ENCODE data around the gene RAET1E. TPM values are rescaled to one million over a fixed set of nuclear protein-coding genes. Genes with fewer than 3 reads are reported as not detected.

Gene RAET1E
- total and polyA plus RNA-seq, 7 donors = 0.15 to 0.33 TPM; not detected in 5

DNA sequence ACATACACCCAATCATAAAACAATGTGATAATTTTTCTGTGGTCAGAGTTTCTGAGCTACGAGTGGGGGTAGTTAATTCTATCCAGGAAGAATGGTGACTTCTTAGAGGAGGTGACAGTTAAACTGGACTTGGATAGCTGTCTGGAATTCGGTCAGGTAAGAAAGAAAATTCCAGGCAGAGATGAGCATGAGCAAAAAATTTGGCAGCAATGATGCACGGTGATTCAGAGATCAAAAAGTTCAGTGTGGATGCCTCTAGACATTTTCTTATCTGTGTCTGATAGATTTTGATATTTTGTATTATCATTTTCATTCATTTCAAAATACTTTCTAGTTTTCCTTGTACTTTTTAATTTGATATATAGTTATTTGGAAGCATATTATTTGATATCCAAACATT is 12.0 kb downstream of the RAET1E start:
- no peak overlapping the region for H3K4me3 ChIP-seq
- intact Hi-C loops (cut with DNase I) = no loop called here
- DNase-seq = no peak
- WGBS, 2 donors = 87% methylated on average over 3 of the region's 3 CpGs
- no peaks in the 10 kb centered on the region for H3K27me3 ChIP-seq
- no peaks in the 10 kb centered on the region for H3K9me3 ChIP-seq
- no peak for TF ChIP-seq EP300 (IDR thresholded peaks at IDR 0.05)
- no peak for TF ChIP-seq POLR2A (IDR thresholded peaks at IDR 0.05)
- TF ChIP-seq POLR2AphosphoS5 (IDR thresholded peaks at IDR 0.05) = no peak
- no peaks in the 10 kb centered on the region for H3K36me3 ChIP-seq
- H3K4me1 ChIP-seq = peaks cover 0 to 5% (median 2%) of the 10 kb centered on the region in 4 donors
- H3K27ac ChIP-seq = no peak overlapping the region

DNA sequence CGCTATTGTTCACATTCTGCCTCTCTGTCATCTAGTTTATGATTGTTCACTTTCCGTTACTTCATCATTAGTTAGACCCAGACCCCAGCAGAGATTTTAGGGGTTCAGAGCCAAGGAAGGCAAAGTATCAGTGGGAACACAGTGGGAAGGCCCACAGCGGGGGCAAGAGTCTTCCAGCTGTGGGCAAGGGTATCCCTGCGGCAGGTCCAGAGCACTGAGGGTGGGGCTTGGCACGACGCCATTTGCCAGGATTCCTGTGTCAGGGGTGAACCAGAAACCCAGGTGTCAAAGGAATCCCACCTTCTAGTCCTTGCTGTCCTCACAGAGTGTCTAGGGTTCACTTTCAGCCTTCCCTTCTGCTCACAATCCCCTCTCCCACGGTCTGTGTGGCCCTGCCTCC is 13.3 kb downstream of the RAET1E start:
- intact Hi-C loops (cut with DNase I) = no loop called here
- TF ChIP-seq, protein P1, sequence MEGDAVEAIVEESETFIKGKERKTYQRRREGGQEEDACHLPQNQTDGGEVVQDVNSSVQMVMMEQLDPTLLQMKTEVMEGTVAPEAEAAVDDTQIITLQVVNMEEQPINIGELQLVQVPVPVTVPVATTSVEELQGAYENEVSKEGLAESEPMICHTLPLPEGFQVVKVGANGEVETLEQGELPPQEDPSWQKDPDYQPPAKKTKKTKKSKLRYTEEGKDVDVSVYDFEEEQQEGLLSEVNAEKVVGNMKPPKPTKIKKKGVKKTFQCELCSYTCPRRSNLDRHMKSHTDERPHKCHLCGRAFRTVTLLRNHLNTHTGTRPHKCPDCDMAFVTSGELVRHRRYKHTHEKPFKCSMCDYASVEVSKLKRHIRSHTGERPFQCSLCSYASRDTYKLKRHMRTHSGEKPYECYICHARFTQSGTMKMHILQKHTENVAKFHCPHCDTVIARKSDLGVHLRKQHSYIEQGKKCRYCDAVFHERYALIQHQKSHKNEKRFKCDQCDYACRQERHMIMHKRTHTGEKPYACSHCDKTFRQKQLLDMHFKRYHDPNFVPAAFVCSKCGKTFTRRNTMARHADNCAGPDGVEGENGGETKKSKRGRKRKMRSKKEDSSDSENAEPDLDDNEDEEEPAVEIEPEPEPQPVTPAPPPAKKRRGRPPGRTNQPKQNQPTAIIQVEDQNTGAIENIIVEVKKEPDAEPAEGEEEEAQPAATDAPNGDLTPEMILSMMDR (IDR thresholded peaks at IDR 0.05) = no peak
- no peak for TF ChIP-seq EP300 (IDR thresholded peaks at IDR 0.05)
- TF ChIP-seq POLR2A (IDR thresholded peaks at IDR 0.05) = no peak
- TF ChIP-seq POLR2AphosphoS5 (IDR thresholded peaks at IDR 0.05) = no peak
- Histone ChIP-seq H3K27ac (no peak overlapping the region), H3K9me3 (no peaks in the 10 kb centered on the region), H3K36me3 (no peaks in the 10 kb centered on the region), H3K27me3 (no peaks in the 10 kb centered on the region), H3K4me3 (no peak overlapping the region), H3K4me1 (peaks cover 0 to 5% (median 2%) of the 10 kb centered on the region in 4 donors)
- DNase-seq = no peak
- WGBS, 2 donors = 84 to 88% methylated on average over 7 of the region's 7 CpGs

DNA sequence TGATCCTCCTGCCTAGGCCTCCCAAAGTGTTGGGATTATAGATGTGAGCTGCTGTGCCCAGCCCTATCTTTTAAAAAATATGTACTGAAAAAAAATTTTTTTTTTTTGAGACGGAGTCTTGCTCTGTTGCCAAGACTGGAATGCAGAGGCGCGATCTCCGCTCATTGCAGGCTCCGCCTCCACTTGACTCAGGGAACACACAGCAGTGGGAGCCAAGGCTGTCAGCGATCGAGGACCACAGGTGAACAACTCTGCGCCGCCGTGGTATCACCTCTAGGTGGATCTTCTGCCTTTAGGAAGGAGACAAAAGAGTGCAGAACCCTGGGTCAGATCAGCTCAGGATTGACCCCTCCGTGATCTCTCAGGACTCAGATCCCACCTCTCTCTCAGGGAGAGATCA is 13.7 kb downstream of the RAET1E start:
- WGBS, 2 donors = 59 to 78% methylated on average over 11 of the region's 11 CpGs
- no peak for TF ChIP-seq POLR2AphosphoS5 (IDR thresholded peaks at IDR 0.05)
- TF ChIP-seq, protein P1 (IDR thresholded peaks at IDR 0.05) = no peak
- no peak for TF ChIP-seq EP300 (IDR thresholded peaks at IDR 0.05)
- TF ChIP-seq POLR2A (IDR thresholded peaks at IDR 0.05) = no peak

DNA sequence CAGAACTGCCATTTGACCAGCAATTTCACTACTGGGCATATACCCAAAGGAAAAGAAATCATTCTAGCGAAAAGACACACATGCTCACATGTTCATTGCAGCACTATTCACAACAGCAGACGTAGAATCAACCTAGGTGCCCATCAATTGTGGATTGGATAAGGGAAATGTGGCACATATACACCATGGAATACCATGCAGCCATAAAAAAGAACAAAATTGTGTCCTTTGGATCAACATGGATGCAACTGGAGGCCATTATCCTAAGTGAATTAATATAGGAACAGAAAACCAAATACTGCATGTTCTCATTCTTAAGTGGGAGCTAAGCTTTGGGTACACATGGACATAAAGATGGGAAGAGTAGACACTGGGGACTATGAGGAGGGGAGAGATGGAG is 16.1 kb downstream of the RAET1E start:
- no peak overlapping the region for H3K27ac ChIP-seq
- H3K27me3 ChIP-seq = no peaks in the 10 kb centered on the region
- H3K4me3 ChIP-seq = no peak overlapping the region
- H3K9me3 ChIP-seq = no peaks in the 10 kb centered on the region
- H3K4me1 ChIP-seq = peaks cover 0 to 5% (median 2%) of the 10 kb centered on the region in 4 donors
- intact Hi-C loops (cut with DNase I) = no loop called here
- no peak for DNase-seq
- TF ChIP-seq POLR2AphosphoS5 (IDR thresholded peaks at IDR 0.05) (no peak), EP300 (IDR thresholded peaks at IDR 0.05) (no peak), POLR2A (IDR thresholded peaks at IDR 0.05) (no peak)
- TF ChIP-seq, protein P1 (IDR thresholded peaks at IDR 0.05) = no peak
- 89 to 94% methylated on average over 2 of the region's 2 CpGs for WGBS, 2 donors
- no peaks in the 10 kb centered on the region for H3K36me3 ChIP-seq

More for the DNA sequence above, 13.7 kb downstream of the RAET1E start:
- Histone ChIP-seq H3K4me3 (no peak overlapping the region), H3K36me3 (no peaks in the 10 kb centered on the region), H3K4me1 (peaks cover 0 to 5% (median 2%) of the 10 kb centered on the region in 4 donors), H3K27ac (no peak overlapping the region), H3K9me3 (no peaks in the 10 kb centered on the region), H3K27me3 (no peaks in the 10 kb centered on the region)
- DNase-seq = no peak
- intact Hi-C loops (cut with DNase I) = no loop called here

DNA sequence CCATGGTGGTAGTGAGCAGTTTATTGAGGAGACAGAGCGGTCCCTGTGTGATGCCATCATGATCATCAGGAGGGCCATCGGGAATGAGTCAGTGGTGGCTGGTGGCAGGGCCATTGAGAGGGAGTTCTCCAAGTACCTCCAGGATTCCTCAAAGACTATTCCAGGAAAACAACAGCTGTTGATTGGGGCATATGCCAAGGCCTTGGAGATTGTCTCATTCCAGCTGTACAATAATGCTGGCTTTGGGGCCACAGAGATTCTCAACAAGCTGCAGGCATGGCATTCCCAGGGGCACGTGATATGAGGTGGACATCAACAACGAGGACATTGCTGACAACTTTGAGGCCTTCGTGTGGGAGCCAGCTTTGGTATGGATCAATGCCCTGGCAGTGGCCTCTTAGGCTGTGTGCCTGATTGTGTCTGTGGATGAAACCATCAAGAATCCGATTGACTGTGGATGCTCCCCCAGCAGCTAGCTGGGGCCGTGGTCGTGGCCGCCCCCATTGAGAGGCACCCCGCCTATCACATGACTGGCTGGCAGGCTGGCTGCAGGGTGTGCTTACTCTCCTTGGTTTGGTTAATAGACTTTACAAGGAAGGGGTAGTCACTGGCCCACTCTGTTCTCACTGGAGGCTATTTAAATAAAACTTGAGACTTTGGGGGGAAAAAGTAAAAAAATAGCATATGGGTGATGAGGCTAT is 16.7 kb downstream of the RAET1E start:
- TF ChIP-seq POLR2AphosphoS5 (IDR thresholded peaks at IDR 0.05) = no peak
- no peak for TF ChIP-seq EP300 (IDR thresholded peaks at IDR 0.05)
- TF ChIP-seq, protein P1 (IDR thresholded peaks at IDR 0.05) = no peak
- no peak for TF ChIP-seq POLR2A (IDR thresholded peaks at IDR 0.05)
- Histone ChIP-seq H3K27ac (no peak overlapping the region), H3K4me3 (no peak overlapping the region), H3K27me3 (no peaks in the 10 kb centered on the region), H3K9me3 (no peaks in the 10 kb centered on the region), H3K4me1 (peaks cover 0 to 5% (median 2%) of the 10 kb centered on the region in 4 donors), H3K36me3 (no peaks in the 10 kb centered on the region)
- WGBS, 2 donors = 83 to 92% methylated on average over 10 of the region's 10 CpGs
- DNase-seq = no peak
- intact Hi-C loops (cut with DNase I) = no loop called here

Measured in sigmoid colon (tissue), 7 donors.